ENCODE measurements around the gene C1orf52. TPM values are rescaled to one million over a fixed set of nuclear protein-coding genes. Genes with fewer than 3 reads are reported as not detected.
A peak's percentile ranks its signal among the peaks of the same experiment; 100 is the strongest.

Gene C1orf52
- total RNA-seq, 1 donor from 2014 or later: 22.5 TPM

GRCh38 chr1:85283475-85284199 lies 24.2 kb upstream of the C1orf52 start:
- H3K9me3 ChIP-seq: no peaks in the 10 kb centered on the region
- H3K4me3 ChIP-seq: no peak overlapping the region
- peaks cover 9% of the 10 kb centered on the region for H3K4me1 ChIP-seq
- DNase-seq (peak; percentile 66), ATAC-seq (peak; percentile 67)
- no peak overlapping the region for H3K27ac ChIP-seq
- H3K27me3 ChIP-seq: no peaks in the 10 kb centered on the region
- no peak for TF ChIP-seq CTCF (IDR thresholded peaks at IDR 0.05)
- H3K36me3 ChIP-seq: no peaks in the 10 kb centered on the region
- intact Hi-C loops (cut with DNase I): no loop called here

- ATAC-seq: no peak
Observed at GRCh38 chr1:85282424-85282823, 23.0 kb upstream of the C1orf52 start.

GRCh38 chr1:85280636-85281035 lies 21.2 kb upstream of the C1orf52 start:
- no peak overlapping the region for H3K4me3 ChIP-seq
- TF ChIP-seq CTCF (IDR thresholded peaks at IDR 0.05): no peak
- peaks cover 10% of the 10 kb centered on the region for H3K4me1 ChIP-seq
- DNase-seq: no peak
- no peaks in the 10 kb centered on the region for H3K9me3 ChIP-seq
- no peaks in the 10 kb centered on the region for H3K36me3 ChIP-seq
- no peaks in the 10 kb centered on the region for H3K27me3 ChIP-seq
- intact Hi-C loops (cut with DNase I): no loop called here
- no peak for ATAC-seq
- H3K27ac ChIP-seq: no peak overlapping the region

More at GRCh38 chr1:85282424-85282823, 23.0 kb upstream of the C1orf52 start:
- no peaks in the 10 kb centered on the region for H3K36me3 ChIP-seq
- no peak for DNase-seq
- H3K27ac ChIP-seq: no peak overlapping the region
- no peaks in the 10 kb centered on the region for H3K9me3 ChIP-seq
- intact Hi-C loops (cut with DNase I): no loop called here
- no peak for TF ChIP-seq CTCF (IDR thresholded peaks at IDR 0.05)
- no peaks in the 10 kb centered on the region for H3K27me3 ChIP-seq
- peaks cover 9% of the 10 kb centered on the region for H3K4me1 ChIP-seq
- no peak overlapping the region for H3K4me3 ChIP-seq

GRCh38 chr1:85279458-85280080 lies 20.1 kb upstream of the C1orf52 start:
- peaks cover 20% of the 10 kb centered on the region for H3K4me1 ChIP-seq
- H3K27me3 ChIP-seq: no peaks in the 10 kb centered on the region
- H3K4me3 ChIP-seq: no peak overlapping the region
- H3K36me3 ChIP-seq: no peaks in the 10 kb centered on the region
- no peak for ATAC-seq
- H3K27ac ChIP-seq: peak overlapping the region; percentile 56
- DNase-seq: no peak
- intact Hi-C loops (cut with DNase I): no loop called here
- TF ChIP-seq CTCF (IDR thresholded peaks at IDR 0.05): no peak
- no peaks in the 10 kb centered on the region for H3K9me3 ChIP-seq

- peaks cover 26% of the 10 kb centered on the region for H3K4me1 ChIP-seq
- no peaks in the 10 kb centered on the region for H3K36me3 ChIP-seq
- peak overlapping the region; percentile 56 for H3K27ac ChIP-seq
- TF ChIP-seq CTCF (IDR thresholded peaks at IDR 0.05): no peak
- H3K9me3 ChIP-seq: no peaks in the 10 kb centered on the region
- no peak overlapping the region for H3K4me3 ChIP-seq
- no peaks in the 10 kb centered on the region for H3K27me3 ChIP-seq
- ATAC-seq (peak; percentile 1), DNase-seq (no peak)
- intact Hi-C loops (cut with DNase I): no loop called here
Observed at GRCh38 chr1:85278853-85279314, 19.4 kb upstream of the C1orf52 start.

All from upper lobe of right lung (tissue), 1 donor.